Osteoblast (primary cell): Measurements from ENCODE around the gene ADAMTS18. TPM values are rescaled to one million over a fixed set of nuclear protein-coding genes. Genes with fewer than 3 reads are reported as not detected.

Source experiments
- DNase-seq: peaks from one replicate; pipeline ENCODE4 v3.0.0; 2011; ENCODE audit warnings: low spot score, mixed read lengths; ENCODE audit not compliant: insufficient read length; ENCODE audit errors: missing footprints
- H2AFZ ChIP-seq: 2 replicates; pipeline ENCODE4 v1.6.0; 2011; ENCODE audit warnings: mild to moderate bottlenecking, low read length
- H3K27ac ChIP-seq: 2 replicates; pipeline ENCODE4 v1.5.1; 2011; ENCODE audit warnings: mild to moderate bottlenecking, low read depth, low read length, moderate library complexity
- H3K27me3 ChIP-seq: 2 replicates; pipeline ENCODE4 v1.6.0; 2012; ENCODE audit warnings: mild to moderate bottlenecking, control low read depth, inconsistent platforms, low read length, moderate library complexity; ENCODE audit not compliant: insufficient read depth
- H3K36me3 ChIP-seq: 2 replicates; pipeline ENCODE4 v1.5.1; 2011; ENCODE audit warnings: mild to moderate bottlenecking, low read length, control low read depth, moderate library complexity; ENCODE audit not compliant: insufficient read depth
- H3K4me1 ChIP-seq: 2 replicates; pipeline ENCODE4 v1.5.1; 2011; ENCODE audit warnings: mild to moderate bottlenecking, low read length, control low read depth, moderate library complexity; ENCODE audit not compliant: insufficient read depth
- H3K4me2 ChIP-seq: 2 replicates; pipeline ENCODE4 v1.6.0; 2011; ENCODE audit warnings: mild to moderate bottlenecking, low read length; ENCODE audit not compliant: insufficient read depth
- H3K4me3 ChIP-seq: fragments of 200-600 bp; sonication (generic); 3 replicates; pipeline ENCODE4 v1.5.1; 2012; ENCODE audit warnings: mild to moderate bottlenecking, low read length, inconsistent platforms; ENCODE audit not compliant: insufficient read depth
- H3K79me2 ChIP-seq: 2 replicates; pipeline ENCODE4 v1.6.0; 2012; ENCODE audit warnings: mild to moderate bottlenecking, low read length, control low read depth, inconsistent platforms; ENCODE audit not compliant: insufficient read depth
- H3K9me3 ChIP-seq: 2 replicates; pipeline ENCODE4 v1.5.1; 2011; ENCODE audit warnings: low read depth, low read length, control low read depth
- H4K20me1 ChIP-seq: 2 replicates; pipeline ENCODE4 v1.6.0; 2012; ENCODE audit warnings: mild to moderate bottlenecking, low read length, control low read depth; ENCODE audit not compliant: insufficient read depth
- CTCF ChIP-seq: IDR thresholded peaks from 2 replicates; pipeline ENCODE4 v1.5.1; 2011; ENCODE audit warnings: mild to moderate bottlenecking, low read depth, low read length, moderate library complexity; ENCODE audit errors: extremely low read depth
- total RNA-seq: library from RNA; depleted of rRNA; stranded (reverse); fragments of >200 nt; gene quantifications from 2 replicates; pipeline ENCODE4 v1.2.3, GENCODE V29; 2012

Gene ADAMTS18, protein sequence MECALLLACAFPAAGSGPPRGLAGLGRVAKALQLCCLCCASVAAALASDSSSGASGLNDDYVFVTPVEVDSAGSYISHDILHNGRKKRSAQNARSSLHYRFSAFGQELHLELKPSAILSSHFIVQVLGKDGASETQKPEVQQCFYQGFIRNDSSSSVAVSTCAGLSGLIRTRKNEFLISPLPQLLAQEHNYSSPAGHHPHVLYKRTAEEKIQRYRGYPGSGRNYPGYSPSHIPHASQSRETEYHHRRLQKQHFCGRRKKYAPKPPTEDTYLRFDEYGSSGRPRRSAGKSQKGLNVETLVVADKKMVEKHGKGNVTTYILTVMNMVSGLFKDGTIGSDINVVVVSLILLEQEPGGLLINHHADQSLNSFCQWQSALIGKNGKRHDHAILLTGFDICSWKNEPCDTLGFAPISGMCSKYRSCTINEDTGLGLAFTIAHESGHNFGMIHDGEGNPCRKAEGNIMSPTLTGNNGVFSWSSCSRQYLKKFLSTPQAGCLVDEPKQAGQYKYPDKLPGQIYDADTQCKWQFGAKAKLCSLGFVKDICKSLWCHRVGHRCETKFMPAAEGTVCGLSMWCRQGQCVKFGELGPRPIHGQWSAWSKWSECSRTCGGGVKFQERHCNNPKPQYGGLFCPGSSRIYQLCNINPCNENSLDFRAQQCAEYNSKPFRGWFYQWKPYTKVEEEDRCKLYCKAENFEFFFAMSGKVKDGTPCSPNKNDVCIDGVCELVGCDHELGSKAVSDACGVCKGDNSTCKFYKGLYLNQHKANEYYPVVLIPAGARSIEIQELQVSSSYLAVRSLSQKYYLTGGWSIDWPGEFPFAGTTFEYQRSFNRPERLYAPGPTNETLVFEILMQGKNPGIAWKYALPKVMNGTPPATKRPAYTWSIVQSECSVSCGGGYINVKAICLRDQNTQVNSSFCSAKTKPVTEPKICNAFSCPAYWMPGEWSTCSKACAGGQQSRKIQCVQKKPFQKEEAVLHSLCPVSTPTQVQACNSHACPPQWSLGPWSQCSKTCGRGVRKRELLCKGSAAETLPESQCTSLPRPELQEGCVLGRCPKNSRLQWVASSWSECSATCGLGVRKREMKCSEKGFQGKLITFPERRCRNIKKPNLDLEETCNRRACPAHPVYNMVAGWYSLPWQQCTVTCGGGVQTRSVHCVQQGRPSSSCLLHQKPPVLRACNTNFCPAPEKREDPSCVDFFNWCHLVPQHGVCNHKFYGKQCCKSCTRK (N-terminal part only)
- not detected in 2 replicates for total RNA-seq

GRCh38 chr16:77434530-77435271 is at the start of gene ADAMTS18:
ADAMTS18 (minus strand) TSS chr16:77435034; CDS start chr16:77434695, 339 bp downstream.
- no peaks in the 10 kb centered on the region for H3K36me3 ChIP-seq
- no peak for DNase-seq
- no peaks in the 10 kb centered on the region for H3K4me1 ChIP-seq
- no peaks in the 10 kb centered on the region for H4K20me1 ChIP-seq
- no peak for TF ChIP-seq CTCF
- H3K27ac ChIP-seq, result no peak within 1 kb of the TSS
- H3K27me3 ChIP-seq, result peaks cover 66% of the 10 kb centered on the region
- no peaks in the 10 kb centered on the region for H3K9me3 ChIP-seq
- no peak within 1 kb of the TSS for H3K4me3 ChIP-seq
- no peaks in the 10 kb centered on the region for H3K79me2 ChIP-seq
- no peak within 1 kb of the TSS for H2AFZ ChIP-seq
- no peak within 1 kb of the TSS for H3K4me2 ChIP-seq

- Histone ChIP-seq H3K4me2 (no peak overlapping the region), H3K79me2 (no peaks in the 10 kb centered on the region), H4K20me1 (no peaks in the 10 kb centered on the region), H3K9me3 (no peaks in the 10 kb centered on the region), H3K27me3 (no peaks in the 10 kb centered on the region), H2AFZ (no peak overlapping the region), H3K27ac (no peak overlapping the region), H3K4me3 (no peak overlapping the region), H3K4me1 (no peaks in the 10 kb centered on the region), H3K36me3 (no peaks in the 10 kb centered on the region)
- no peak for TF ChIP-seq CTCF
- DNase-seq, result no peak
Observed at GRCh38 chr16:77480681-77481315, 46.0 kb upstream of the ADAMTS18 start.

DNA sequence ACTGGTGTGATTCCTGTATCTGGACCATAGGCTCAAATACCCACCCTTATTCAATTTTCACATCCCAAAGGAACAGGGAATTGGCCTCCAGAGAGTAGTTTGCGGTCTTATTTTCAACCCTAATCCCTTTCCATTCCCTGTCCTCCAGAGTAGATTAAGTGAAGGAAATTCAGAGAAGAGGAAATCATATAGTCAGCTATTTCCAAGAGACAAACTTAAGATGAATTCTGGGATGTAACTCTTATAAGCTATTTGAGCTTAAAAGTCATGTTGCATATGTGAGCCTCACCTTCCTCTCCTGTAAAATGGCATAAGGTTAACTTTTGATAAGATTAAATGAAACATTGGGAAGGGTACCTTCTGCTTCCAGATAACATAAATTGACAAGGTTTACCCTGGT is 37.4 kb upstream of the ADAMTS18 start:
- H3K36me3 ChIP-seq, result no peaks in the 10 kb centered on the region
- H3K27ac ChIP-seq, result no peak overlapping the region
- no peaks in the 10 kb centered on the region for H3K27me3 ChIP-seq
- no peak overlapping the region for H3K4me3 ChIP-seq
- TF ChIP-seq CTCF, result no peak
- H3K4me2 ChIP-seq, result no peak overlapping the region
- no peak for DNase-seq
- no peaks in the 10 kb centered on the region for H3K9me3 ChIP-seq
- H3K4me1 ChIP-seq, result no peaks in the 10 kb centered on the region
- H4K20me1 ChIP-seq, result no peaks in the 10 kb centered on the region
- H3K79me2 ChIP-seq, result no peaks in the 10 kb centered on the region
- H2AFZ ChIP-seq, result no peak overlapping the region
